ENCODE data around the gene CDKN3.
"Not testable (repeated sequence)": the region's sequence is repeated elsewhere in the genome, so short reads cannot be mapped to it uniquely, and the experiment has no call there.

CDKN3 gene

DNA sequence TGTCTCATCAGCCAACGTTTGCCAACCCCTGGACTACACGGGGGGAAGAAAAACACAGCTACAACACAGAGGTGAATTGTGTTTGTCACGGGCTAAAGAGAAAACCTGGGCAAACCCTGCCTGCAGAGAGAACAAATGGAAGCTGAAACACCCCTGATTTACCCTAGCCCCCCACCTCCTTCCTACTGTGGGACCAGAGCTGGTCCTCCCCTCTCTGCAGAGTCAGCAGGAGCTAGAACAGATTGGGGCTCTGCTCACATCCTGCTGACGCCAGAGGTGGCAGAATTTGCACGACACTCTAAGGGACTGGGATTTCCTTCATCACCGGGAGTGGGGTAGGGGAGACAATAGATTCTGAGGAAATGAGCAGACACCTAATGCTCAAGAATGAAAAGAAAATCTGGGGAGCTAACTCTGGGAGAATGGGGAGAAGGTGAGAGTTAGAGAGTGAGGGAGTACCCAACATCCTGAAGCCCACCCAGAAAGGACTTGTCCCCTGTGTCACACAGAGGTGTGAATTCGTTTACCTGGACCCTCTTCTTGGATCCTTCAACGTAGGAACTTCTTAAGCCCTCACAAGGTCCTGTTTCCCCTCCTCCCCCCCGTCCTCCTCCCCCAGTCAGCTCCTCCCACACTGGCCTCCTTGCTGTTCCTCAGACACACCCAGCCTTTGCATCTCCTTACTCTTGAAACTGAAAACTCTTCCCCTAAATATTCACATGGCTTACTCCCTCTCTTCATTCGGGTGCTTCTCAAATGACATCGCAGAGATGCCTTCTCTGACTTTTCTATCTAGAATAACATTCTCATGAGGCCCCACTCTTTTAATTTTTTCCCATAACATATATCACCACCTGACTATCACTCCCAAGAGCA is 26.2 kb upstream of the CDKN3 start:
- no peak for DNase-seq (ENCODE audit: low read depth)

DNA sequence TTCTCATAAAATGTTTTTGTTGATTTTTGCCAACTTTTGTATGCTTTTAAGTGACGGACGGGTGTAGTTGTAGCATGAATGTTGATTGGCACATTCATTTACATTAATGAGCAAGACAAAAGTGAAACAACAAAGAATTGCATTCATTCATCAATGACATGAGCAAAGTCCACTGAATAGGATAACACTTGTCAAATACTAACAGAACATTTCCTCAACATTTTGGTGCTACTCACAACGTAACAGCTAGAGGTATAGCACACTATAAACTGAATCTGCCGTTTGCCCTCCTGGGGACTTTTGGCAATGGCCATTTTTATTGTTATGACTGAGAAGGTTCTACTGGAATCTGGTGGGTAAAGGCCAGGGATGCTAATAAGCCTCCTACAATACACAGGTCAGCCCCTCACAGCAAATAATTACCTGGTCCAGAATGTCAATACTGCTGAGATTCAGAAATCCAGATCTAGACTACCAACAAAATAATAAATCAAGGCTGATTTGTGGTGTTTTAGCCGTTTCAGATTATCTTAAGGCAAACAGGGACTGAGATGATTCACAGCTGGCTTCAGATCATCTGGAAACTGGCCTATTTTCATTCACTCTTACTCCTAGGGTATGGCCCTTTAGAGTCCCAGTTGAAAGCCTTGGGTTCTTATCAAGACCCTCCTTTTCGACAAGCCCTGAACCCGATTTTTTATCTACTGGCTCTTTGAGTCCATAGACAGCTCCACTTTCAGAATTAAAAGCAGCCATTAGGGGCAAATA is 22.5 kb upstream of the CDKN3 start:
- DNase-seq (ENCODE audit: low read depth) = no peak

DNA sequence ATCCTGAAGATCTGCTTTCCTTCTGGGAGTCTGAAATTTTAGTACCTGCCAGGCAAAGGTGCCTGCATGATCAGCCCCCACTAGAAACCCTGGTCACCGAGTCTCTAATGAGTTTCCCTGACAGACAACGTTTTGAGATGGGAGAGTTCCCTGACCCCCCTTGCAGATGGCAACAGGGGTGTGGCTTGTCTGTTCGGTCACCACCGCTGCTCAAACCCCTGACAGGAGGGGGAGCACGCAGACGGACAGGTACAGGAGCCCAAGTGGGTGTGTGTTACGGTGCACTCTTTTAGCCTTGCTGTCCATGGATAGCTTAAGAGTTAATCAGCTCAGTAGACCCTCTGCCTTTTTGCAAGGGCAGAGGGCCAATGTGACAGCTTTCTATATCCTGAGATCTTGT is 19.3 kb upstream of the CDKN3 start:
- no peak for DNase-seq (ENCODE audit: low read depth)

DNA sequence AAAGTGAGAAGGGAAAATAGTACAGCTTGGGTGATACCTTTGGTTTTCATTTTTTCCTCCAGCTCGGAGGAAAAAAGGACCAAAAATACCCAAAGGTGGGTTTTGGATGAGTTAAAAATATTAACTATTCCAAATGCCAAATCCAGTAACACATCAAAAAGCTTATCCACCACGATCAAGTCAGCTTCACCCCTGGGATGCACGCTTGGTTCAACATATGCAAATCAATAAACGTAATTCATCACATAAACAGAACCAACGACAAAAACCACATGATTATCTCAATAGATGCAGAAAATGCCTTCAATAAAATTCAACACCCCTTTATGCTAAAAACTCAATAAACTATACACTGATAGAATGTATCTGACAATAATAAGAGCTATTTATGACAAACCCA is 17.9 kb upstream of the CDKN3 start:
- DNase-seq (ENCODE audit: low read depth) = not testable (repeated sequence)

DNA sequence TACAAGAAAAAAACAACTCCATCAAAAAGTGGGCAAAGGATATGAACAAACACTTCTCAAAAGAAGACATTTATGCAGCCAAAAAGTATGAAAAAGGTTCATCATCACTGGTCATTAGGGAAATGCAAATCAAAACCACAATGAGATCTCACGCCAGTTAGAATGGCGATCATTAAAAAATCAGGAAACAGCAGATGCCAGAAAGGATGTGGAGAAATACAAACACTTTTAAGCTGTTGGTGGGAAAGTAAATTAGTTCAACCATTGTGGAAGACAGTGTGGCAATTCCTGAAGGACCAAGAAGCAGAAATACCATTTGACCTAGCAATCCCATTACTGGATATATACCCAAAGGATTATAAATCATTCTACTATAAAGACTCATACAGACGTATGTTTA is 16.2 kb upstream of the CDKN3 start:
- not testable (repeated sequence) for DNase-seq (ENCODE audit: low read depth)

DNA sequence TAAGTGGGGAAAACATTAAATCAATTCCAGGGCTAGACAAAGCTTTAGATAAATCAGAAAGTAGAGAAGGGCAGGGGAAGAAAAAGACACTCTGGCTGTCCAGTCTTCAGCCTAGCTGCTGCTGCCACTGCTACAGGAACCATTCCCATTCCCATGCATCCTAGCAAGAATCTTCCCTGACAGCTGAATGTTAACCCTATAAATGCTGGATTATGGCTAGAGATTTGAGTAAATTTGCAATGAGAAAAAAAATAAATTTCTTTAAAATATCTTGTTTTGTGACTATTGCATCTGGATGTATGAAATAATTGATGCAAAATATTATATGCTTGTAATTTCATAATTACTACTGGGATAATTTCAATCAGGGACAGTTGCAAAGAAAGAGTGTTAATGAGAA is 15.0 kb upstream of the CDKN3 start:
- no peak for DNase-seq (ENCODE audit: low read depth)

DNA sequence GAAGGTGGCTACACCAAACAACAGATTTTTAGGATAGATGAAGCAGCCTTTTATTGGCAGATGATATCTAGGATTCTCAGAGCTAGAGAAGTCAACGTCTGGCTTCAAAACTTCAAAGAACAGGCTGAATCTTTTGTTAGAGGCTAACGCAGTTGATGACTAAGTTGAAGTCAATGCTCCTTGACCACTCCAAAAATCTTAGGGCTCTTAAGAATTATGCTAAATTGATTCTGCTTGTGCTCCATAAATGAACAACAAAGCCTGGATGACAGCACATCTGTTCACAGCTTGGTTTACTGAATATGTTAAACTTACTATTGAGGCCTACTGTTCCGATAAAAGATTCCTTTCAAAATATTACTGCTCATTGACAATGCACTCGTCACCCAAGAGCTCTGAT is 13.0 kb upstream of the CDKN3 start:
- DNase-seq (ENCODE audit: low read depth) = no peak

DNA sequence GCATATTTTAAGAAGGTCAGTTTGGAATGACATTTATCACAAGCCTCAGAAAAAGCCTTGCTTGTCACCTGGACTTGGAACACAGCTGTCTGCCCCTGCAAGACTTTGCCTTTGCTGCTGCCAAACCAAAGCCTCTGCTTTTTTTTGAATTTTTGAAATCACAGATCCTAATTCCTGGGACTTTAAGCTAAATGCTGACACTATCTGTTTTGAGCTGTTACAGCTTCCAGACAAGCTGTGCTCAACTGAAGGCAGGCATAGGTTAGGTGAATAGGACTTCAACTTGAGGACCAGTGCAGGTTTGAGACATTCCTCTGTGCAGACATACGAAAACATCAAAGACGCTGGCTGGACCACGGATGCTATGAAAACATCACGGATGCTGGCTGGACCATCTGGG is 11.3 kb upstream of the CDKN3 start:
- DNase-seq (ENCODE audit: low read depth) = no peak

DNA sequence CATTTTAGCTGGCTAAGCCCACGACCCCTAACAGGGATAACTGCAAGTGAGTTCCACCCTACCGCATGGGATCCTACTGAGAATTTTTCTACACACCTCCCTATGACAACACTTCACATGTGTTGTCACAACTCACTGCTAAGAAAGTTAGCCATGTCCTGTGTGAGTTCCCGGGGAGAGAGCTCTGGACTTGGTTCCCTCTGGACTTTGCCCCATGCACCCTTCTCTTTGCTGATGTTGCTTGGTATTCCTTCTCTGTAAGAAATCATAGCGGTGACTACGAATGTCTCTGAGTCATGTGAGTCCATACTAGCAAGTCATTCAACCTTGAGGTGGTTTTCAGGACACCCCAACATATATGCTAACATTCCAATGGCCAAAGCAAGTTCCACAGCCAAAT is 9.5 kb upstream of the CDKN3 start:
- DNase-seq (ENCODE audit: low read depth) = no peak

DNA sequence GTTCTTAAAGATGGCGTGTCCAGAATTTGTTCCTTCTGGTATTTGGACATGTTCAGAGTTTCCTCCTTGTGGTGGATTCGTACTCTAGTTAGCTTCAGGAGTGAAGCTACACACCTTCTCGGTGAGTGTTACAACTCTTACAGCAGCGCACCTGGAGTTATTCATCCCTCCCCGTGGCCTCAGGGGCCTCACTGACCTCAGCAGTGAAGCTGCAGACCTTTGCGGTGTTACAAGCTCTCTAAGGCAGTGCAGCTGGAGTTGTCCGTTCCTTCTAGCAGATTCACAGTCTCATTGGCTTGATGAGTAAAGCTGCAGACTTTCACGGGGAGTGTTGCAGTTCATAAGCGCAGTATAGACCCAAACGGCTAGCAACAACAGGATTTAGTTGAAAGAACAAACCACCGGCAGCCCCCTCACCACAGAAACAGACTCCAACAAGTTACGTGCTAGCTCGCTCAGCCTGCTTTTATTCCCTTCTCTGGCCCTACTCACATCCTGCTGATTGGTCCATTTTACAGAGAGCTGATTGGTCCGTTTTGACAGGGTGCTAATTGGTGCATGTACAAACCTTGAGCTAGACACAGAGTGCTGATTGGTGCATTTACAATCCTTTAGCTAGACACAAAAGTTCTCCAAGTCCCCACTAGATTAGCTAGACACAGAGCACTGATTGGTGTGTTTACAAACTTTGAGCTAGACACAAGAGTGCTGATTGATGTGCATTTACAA is 4.5 kb upstream of the CDKN3 start:
- DNase-seq (ENCODE audit: low read depth) = no peak

DNA sequence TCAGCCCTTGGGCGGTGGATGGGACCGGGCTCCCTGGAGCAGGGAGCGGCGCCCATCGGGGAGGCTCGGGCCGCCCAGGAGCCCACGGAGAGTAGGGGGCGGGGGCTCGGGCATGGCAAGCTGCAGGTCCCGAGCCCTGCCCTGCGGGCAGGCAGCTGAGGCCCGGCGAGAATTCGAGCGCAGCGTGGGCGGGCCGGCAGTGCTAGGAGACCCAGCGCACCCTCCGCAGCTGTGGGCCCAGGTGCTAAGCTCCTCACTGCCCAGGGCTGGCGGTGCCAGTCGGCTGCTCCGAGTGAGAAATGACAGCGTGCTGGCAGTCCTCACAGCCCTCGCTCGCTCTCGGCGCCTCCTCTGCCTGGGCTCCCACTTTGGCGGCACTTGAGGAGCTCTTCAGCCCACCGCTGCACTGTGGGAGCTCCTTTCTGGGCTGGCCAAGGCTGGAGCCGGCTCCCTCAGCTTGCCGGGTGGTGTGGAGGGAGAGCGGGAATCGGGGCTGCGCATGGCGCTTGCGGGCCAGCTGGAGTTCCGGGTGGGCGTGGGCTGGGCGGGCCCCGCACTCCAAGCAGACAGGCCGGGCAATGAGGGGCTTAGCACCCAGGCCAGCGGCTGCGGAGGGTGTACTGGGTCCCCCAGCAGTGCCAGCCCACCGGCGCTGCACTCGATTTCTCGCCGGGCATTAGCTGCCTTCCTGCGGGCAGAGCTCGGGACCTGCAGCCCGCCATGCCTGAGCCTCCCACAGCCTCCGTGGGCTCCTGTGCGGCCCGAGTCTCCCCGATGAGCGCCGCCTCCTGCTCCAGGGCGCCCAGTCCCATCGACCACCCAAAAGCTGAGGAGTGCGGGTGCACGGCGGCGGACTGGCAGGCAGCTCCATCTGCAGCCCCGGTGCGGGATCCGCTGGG is 3.6 kb upstream of the CDKN3 start:
- DNase-seq (ENCODE audit: low read depth) = not testable (repeated sequence)

DNA sequence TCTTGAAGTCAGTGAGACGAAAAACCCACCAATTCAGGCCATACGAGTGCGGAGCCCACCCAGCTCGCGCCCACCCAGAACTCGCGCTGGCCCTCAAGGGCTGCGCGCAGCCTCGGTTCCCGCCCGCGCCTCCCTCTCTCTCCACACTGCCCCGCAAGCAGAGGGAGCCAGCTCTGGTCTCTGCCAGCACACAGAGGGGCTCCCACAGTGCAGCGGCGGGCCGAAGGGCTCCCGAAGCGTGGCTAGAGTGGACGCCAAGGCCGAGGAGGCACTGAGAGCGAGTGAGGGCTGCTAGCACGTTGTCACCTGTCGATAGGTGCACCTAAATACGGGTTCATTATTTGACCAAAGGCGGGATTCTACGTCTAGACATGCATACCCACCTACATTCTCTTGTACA is 2.2 kb upstream of the CDKN3 start:
- DNase-seq (ENCODE audit: low read depth) = no peak

DNA sequence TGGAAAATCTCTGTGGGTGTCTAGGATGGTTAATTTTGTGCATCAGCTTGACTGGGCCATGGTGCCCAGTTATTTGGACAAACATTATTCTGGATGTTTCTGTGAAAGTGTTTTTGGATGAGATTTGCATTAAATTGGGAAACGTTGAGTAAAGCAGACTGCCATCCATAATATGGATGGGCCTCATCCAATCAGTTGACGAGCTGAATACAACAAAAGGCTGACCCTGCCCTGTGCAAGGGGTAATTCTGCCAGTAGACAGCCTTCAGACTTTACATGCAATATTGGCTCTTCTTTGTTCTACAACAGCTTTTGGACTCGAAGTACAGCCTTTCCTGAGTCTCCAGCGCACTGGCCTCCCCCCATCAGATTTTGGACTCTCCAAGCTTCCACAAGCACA is 1.5 kb upstream of the CDKN3 start:
- DNase-seq (ENCODE audit: low read depth) = no peak

DNA sequence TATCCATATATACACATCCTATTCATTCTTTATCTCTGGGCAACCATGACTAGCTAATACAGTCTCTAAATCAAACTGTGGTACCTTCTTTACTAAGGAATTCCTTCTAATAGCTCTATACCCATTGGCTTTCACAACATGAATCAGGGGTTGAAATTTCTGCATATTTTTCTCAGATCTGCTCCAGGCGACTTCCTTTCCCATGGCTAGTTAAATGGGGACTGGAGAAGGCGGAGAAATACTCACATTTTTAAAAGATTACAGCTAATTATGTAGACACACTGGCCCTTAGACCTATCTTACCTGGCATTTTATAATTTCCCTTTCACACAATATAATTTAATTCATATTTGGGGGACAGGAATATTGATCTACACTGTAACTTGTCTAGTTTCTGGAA is 1.1 kb upstream of the CDKN3 start:
- DNase-seq (ENCODE audit: low read depth) = no peak

DNA sequence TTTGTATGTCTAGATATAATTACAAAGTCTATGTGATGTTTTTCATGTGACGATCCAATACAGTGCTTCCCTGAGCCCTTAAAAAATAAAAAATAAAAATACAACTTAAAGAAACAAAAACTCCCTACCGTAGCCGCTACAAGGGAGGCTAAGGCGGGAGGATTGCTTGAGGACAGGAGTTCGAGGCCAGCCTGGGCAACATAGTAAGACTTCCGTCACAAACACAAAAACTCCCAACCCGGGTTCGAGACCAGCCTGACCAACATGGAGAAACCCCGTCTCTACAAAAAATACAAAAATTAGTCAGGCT is 669 bp upstream of the CDKN3 start:
- no peak for DNase-seq (ENCODE audit: low read depth)

DNA sequence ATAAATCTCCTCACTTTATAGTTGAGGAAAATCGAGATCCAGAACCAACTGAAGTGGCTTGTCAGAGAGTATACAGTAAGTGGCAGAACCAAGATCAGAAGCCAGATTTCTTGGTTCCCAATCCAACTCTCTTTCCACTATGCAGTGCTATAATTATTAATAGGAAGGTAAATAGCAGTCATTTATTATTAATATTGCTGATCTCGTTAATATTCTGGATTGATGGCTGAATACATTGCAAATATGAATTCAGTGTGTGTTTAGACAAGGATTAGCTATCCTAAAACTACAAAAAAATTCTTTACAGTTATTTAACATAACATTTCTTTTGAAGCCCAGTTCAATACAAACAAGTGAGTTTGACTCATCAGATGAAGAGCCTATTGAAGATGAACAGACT is 2.8 kb downstream of the CDKN3 start:
- DNase-seq (ENCODE audit: low read depth) = no peak

DNA sequence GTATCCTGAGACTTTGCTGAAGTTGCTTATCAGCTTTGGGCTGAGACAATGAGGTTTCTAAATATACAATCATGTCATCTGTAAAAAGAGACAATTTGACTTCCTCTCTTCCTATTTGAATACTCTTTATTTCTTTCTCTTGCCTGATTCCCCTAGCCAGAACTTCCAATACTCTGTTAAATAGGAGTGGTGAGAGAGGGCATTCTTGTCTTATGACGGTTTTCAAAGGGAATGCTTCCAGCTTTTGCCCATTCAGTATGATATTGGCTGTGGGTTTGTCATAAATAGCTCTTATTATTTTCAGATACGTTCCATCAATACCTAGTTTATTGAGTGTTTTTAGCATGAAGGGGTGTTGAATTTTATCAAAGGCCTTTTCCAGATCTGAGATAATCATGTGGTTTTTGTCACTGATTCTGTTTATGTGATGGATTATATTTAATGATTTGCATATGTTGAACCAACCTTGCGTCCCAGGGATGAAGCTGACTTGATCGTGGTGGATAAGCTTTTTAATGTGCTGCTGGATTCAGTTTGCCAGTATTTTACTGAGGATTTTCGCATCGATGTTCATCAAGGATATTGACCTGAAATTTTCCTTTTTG is 6.7 kb downstream of the CDKN3 start:
- DNase-seq (ENCODE audit: low read depth) = not testable (repeated sequence)

DNA sequence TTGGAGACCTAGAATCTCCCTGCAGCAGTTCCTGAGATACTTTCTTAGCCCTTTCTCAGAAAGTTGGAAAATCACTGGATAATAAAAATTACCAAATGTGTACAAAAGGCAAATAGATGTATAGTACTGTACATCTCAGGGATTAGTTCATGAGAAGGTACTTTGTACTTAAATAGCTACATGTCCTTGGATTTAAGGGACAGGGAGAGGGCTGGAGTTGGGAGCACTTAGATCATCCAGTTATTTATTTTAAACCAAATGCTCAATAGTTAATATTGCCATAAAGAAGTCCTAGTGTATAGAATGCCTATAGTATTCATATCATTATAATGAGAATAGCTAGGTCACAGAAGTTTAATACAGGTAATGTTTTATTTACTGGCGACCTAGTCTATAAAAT is 13.4 kb downstream of the CDKN3 start:
- no peak for DNase-seq (ENCODE audit: low read depth)

DNA sequence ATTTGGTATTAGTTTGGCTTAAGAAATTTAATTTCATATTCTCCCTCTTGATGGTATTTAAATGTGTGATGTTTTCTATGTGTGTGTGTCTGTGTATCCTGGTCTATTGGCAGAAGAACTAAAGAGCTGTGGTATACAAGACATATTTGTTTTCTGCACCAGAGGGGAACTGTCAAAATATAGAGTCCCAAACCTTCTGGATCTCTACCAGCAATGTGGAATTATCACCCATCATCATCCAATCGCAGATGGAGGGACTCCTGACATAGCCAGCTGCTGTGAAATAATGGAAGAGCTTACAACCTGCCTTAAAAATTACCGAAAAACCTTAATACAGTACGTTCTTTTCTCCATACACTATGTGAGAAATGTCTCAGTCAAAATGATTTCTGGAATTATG is 14.6 kb downstream of the CDKN3 start:
- no peak for DNase-seq (ENCODE audit: low read depth)

DNA sequence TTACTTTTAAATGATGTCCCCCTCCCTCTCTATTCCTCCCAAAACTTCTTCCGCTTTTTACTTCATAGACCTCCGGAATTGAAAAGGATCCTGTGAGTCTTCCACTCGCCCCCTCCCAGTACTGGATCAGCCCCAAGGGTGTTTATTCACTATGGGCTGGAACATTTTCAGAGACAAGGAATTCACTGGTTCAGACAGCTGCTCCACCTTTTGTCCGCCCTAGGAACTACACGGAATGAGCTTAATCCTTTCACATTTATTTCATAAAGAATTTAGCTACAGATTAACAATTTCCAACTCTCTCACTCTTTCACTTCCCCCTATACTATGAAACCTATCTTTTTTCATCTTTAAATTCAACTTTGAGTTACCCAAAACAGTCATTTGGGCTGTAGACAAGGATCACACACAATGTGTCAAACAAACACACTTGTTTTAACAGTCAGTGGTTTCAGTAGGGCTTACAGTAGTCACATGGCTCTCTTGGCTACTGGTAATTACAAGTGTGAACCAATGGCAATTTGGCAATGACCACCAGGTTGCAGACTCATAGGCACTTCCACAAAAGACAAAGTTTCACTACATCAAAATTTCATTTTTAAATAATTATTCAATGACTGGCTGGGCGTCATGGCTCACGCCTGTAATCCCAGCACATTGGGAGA is 23.8 kb downstream of the CDKN3 start:
- DNase-seq (ENCODE audit: low read depth) = no peak

DNA sequence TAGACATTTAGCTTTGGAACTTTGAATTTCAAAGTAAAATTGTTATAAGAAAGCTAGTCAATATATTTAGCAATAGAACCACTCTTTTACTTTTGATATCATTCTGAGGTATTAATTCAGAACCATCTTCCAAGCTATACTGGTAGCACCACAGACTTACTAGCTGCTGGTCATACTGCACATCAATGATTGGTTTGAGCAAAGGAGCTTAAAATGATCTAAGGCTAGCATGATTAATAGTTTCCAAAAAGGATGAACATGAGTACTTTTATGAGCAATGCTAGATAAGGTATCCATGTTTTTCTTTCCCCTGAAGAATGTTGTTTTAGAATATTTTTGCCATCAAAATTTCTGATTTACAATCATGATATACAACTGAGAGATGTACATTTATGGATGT is 27.2 kb downstream of the CDKN3 start:
- no peak for DNase-seq (ENCODE audit: low read depth)

All from CMK (cell line).